ENCODE measurements around the gene GART. TPM values are rescaled to one million over a fixed set of nuclear protein-coding genes. Genes with fewer than 3 reads are reported as not detected.

The GART gene
- polyA plus RNA-seq (2013) = 60.6 TPM

- peaks cover 4 to 30% (median 15%) of the 10 kb centered on the region in 4 experiments for H3K36me3 ChIP-seq (ENCODE audit: control insufficient read depth in 4 of 4, insufficient read depth in 4 of 4, low read length in 3 of 4)
- peak within 1 kb of the TSS; percentile 93 to 100 (median 97) for H3K4me3 ChIP-seq (ENCODE audit: control insufficient read depth in 1 of 7, extremely low read depth in 1 of 7, insufficient read depth in 4 of 7, low read depth in 2 of 7, low read length in 6 of 7)
- H3K27me3 ChIP-seq (replicated peaks in 2 of 5; ENCODE audit: control insufficient read depth in 4 of 5, insufficient read depth in 5 of 5, low read length in 4 of 5) = no peaks in the 10 kb centered on the region
- CTCF ChIA-PET = no interaction called here
- POLR2A ChIA-PET = interaction anchor here (0.5 to 0.6 kb wide), 3 partner anchors 9 to 118 kb away, joined by 3 read pairs; no protein-coding TSS in a partner anchor
- WGBS (ENCODE audit: insufficient coverage) = 0% methylated on average over 37 of the region's 56 CpGs
- peak; percentile 77 to 87 (median 83) for DNase-seq
- H3K4me1 ChIP-seq (ENCODE audit: control extremely low read depth in 1 of 4, control insufficient read depth in 4 of 4, insufficient read depth in 4 of 4, low read length in 3 of 4) = peaks cover 19 to 40% (median 28%) of the 10 kb centered on the region in 4 experiments
- peak within 1 kb of the TSS; percentile 100 for H3K27ac ChIP-seq (ENCODE audit: insufficient read depth in 1 of 2, low read depth in 1 of 2, low read length in 2 of 2, poor library complexity in 1 of 2, severe bottlenecking in 2 of 2)
- H3K9me3 ChIP-seq (ENCODE audit: control extremely low read depth in 1 of 5, control insufficient read depth in 4 of 5, insufficient read depth in 2 of 5, low read depth in 1 of 5, low read length in 4 of 5) = no peaks in the 10 kb centered on the region
Measured at GRCh38 chr21:33541756-33542639, at the start of gene GART. GART (minus strand) TSS chr21:33542117; CDS start chr21:33539315, 2,802 bp downstream.

DNA sequence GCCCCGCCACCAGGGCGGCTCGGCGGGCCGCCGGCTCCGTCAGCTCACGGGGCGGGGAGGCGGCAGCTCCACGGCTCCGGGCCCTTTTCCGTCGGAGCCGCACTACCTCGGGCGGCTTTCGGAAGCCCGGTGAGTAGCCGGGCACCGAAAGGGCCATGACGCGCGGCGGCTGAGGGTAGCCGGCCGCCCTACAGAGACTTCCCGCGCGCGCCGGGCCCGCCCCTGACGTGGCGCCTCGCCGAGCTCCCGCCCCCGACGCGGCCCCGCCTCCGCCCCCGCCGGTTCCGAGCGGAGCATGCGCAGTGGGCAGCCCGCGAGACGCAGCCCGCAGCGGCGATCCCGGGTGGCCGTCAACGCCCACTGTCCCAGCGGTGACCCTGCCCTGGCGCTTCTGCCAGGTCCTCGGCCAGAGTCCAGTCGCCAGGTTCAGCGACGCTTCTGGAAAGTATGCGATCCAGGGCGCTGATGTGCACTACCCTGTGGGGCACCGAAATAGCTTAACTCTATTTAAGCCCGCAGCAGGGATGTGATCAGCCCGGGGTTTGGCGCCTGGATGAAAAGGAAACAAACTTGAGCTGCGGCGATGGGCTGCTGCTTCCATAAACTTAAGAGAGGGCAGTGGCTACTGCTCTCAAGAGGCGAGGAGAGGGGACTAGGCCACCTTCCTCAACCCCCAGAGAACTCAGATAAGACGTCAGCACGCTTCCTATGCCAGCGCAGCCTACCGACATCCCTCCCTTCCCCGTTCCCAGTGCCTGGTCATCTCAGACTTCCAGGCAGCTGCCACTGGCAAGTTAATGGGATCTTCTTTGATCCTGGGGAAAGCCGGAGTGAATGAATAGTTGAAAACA is 46.8 kb upstream of the GART start, which contains the start of gene DONSON:
Gene DONSON, minus strand, starts transcription at position 200 of the 851 bp plus-strand sequence. Its CDS starts 43 bp downstream, at position 157.
- CTCF ChIA-PET = interaction anchor here (1.0 to 2.7 kb wide), 7 partner anchors 9 to 32 kb away, joined by 3 to 16 read pairs (median 5); no protein-coding TSS in a partner anchor
- Histone ChIP-seq H3K27me3 (replicated peaks in 2 of 5; ENCODE audit: control insufficient read depth in 4 of 5, insufficient read depth in 5 of 5, low read length in 4 of 5) (no peaks in the 10 kb centered on the region), H3K4me3 (ENCODE audit: control insufficient read depth in 1 of 7, extremely low read depth in 1 of 7, insufficient read depth in 4 of 7, low read depth in 2 of 7, low read length in 6 of 7) (peak within 1 kb of the TSS; percentile 87 to 96 (median 94)), H3K27ac (ENCODE audit: insufficient read depth in 1 of 2, low read depth in 1 of 2, low read length in 2 of 2, poor library complexity in 1 of 2, severe bottlenecking in 2 of 2) (peak within 1 kb of the TSS in 1 of 2 experiments; percentile 79), H3K4me1 (ENCODE audit: control extremely low read depth in 1 of 4, control insufficient read depth in 4 of 4, insufficient read depth in 4 of 4, low read length in 3 of 4) (peaks cover 4 to 16% (median 11%) of the 10 kb centered on the region in 4 experiments), H3K9me3 (ENCODE audit: control extremely low read depth in 1 of 5, control insufficient read depth in 4 of 5, insufficient read depth in 2 of 5, low read depth in 1 of 5, low read length in 4 of 5) (no peaks in the 10 kb centered on the region), H3K36me3 (ENCODE audit: control insufficient read depth in 4 of 4, insufficient read depth in 4 of 4, low read length in 3 of 4) (peaks cover 0 to 21% (median 5%) of the 10 kb centered on the region in 4 experiments)
- POLR2A ChIA-PET = interaction anchor here (0.9 to 2.5 kb wide), 4 partner anchors 17 to 109 kb away, joined by 3 to 8 read pairs (median 3); partner anchors contain the start of genes SON and TMEM50B
- WGBS (ENCODE audit: insufficient coverage) = under 1% methylated on average over 64 of the region's 78 CpGs
- peak; percentile 61 to 80 (median 76) for DNase-seq

DNA sequence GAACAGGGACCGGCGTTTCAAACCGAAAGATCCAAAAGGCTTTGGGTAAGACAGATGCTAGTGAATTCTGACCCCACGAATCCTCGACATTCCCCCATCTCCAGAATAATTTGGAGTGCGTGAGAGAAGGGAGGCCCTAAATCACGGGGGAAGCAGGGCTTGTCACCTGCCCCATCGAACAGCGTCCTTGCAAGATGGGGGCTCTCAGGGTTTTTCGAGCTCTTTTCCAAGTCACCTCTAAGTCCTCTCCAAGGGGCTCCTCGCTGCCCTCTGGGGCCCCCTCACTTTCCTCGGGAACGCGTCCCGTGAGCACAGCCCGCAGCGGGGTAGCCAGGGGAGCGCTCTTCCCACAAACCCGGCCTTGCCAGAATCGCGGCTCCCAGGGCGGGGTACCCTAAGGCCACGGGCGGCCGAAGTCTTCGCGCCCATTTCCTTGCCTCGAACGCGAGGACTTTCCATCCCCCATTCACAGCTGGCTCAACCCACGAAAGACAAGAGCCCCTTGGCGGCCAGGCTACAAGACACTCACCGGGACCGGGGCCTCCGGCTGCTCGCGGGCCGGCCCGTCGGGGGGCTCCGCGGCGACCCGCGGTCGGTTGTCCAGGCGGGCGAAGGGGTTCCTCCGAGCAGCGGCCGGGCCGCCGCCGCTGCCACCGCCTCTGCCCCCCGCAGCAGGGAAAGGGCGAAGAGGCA is 46.0 kb upstream of the GART start:
- H3K27me3 ChIP-seq (replicated peaks in 2 of 5; ENCODE audit: control insufficient read depth in 4 of 5, insufficient read depth in 5 of 5, low read length in 4 of 5) = no peaks in the 10 kb centered on the region
- POLR2A ChIA-PET = interaction anchor here (0.9 to 2.5 kb wide), 4 partner anchors 16 to 108 kb away, joined by 3 to 8 read pairs (median 3); partner anchors contain the start of genes SON and TMEM50B
- peaks cover 4 to 16% (median 11%) of the 10 kb centered on the region in 4 experiments for H3K4me1 ChIP-seq (ENCODE audit: control extremely low read depth in 1 of 4, control insufficient read depth in 4 of 4, insufficient read depth in 4 of 4, low read length in 3 of 4)
- peaks cover 0 to 21% (median 3%) of the 10 kb centered on the region in 4 experiments for H3K36me3 ChIP-seq (ENCODE audit: control insufficient read depth in 4 of 4, insufficient read depth in 4 of 4, low read length in 3 of 4)
- CTCF ChIA-PET = interaction anchor here (1.2 to 2.0 kb wide), 4 partner anchors 12 to 31 kb away, joined by 3 to 6 read pairs (median 6); no protein-coding TSS in a partner anchor
- peak overlapping the region; percentile 87 to 96 (median 94) for H3K4me3 ChIP-seq (ENCODE audit: control insufficient read depth in 1 of 7, extremely low read depth in 1 of 7, insufficient read depth in 4 of 7, low read depth in 2 of 7, low read length in 6 of 7)
- no peaks in the 10 kb centered on the region for H3K9me3 ChIP-seq (ENCODE audit: control extremely low read depth in 1 of 5, control insufficient read depth in 4 of 5, insufficient read depth in 2 of 5, low read depth in 1 of 5, low read length in 4 of 5)
- WGBS (ENCODE audit: insufficient coverage) = 0% methylated on average over 41 of the region's 57 CpGs
- DNase-seq = peak; percentile 1 to 54 (median 44)
- peak overlapping the region in 1 of 2 experiments; percentile 79 for H3K27ac ChIP-seq (ENCODE audit: insufficient read depth in 1 of 2, low read depth in 1 of 2, low read length in 2 of 2, poor library complexity in 1 of 2, severe bottlenecking in 2 of 2)

- H3K9me3 ChIP-seq (ENCODE audit: control extremely low read depth in 1 of 5, control insufficient read depth in 4 of 5, insufficient read depth in 2 of 5, low read depth in 1 of 5, low read length in 4 of 5) = no peaks in the 10 kb centered on the region
- H3K4me3 ChIP-seq (ENCODE audit: control insufficient read depth in 1 of 7, extremely low read depth in 1 of 7, insufficient read depth in 4 of 7, low read depth in 2 of 7, low read length in 6 of 7) = peak overlapping the region in 2 of 7 experiments; percentile 6 to 89
- H3K4me1 ChIP-seq (ENCODE audit: control extremely low read depth in 1 of 4, control insufficient read depth in 4 of 4, insufficient read depth in 4 of 4, low read length in 3 of 4) = peaks cover 4 to 16% (median 11%) of the 10 kb centered on the region in 4 experiments
- DNase-seq = no peak
- no peaks in the 10 kb centered on the region for H3K27me3 ChIP-seq (replicated peaks in 2 of 5; ENCODE audit: control insufficient read depth in 4 of 5, insufficient read depth in 5 of 5, low read length in 4 of 5)
- CTCF ChIA-PET = no interaction called here
- peaks cover 0 to 28% (median 3%) of the 10 kb centered on the region in 4 experiments for H3K36me3 ChIP-seq (ENCODE audit: control insufficient read depth in 4 of 4, insufficient read depth in 4 of 4, low read length in 3 of 4)
- H3K27ac ChIP-seq (ENCODE audit: insufficient read depth in 1 of 2, low read depth in 1 of 2, low read length in 2 of 2, poor library complexity in 1 of 2, severe bottlenecking in 2 of 2) = no peak overlapping the region
- WGBS (ENCODE audit: insufficient coverage) = 95% methylated on average over 2 of the region's 6 CpGs
- POLR2A ChIA-PET = no interaction called here
Measured at GRCh38 chr21:33586927-33587326, 45.0 kb upstream of the GART start.

GRCh38 chr21:33584455-33584854 is 42.5 kb upstream of the GART start:
- peaks cover 0 to 37% (median 4%) of the 10 kb centered on the region in 4 experiments for H3K36me3 ChIP-seq (ENCODE audit: control insufficient read depth in 4 of 4, insufficient read depth in 4 of 4, low read length in 3 of 4)
- CTCF ChIA-PET = interaction anchor here (2.9 kb wide), 1 partner anchor 22 kb away, joined by 15 read pairs; no protein-coding TSS in a partner anchor
- no peaks in the 10 kb centered on the region for H3K9me3 ChIP-seq (ENCODE audit: control extremely low read depth in 1 of 5, control insufficient read depth in 4 of 5, insufficient read depth in 2 of 5, low read depth in 1 of 5, low read length in 4 of 5)
- no peak overlapping the region for H3K27ac ChIP-seq (ENCODE audit: insufficient read depth in 1 of 2, low read depth in 1 of 2, low read length in 2 of 2, poor library complexity in 1 of 2, severe bottlenecking in 2 of 2)
- WGBS (ENCODE audit: insufficient coverage) = no CpG with 5 or more reads among the region's 3 CpGs
- no peak overlapping the region for H3K4me3 ChIP-seq (ENCODE audit: control insufficient read depth in 1 of 7, extremely low read depth in 1 of 7, insufficient read depth in 4 of 7, low read depth in 2 of 7, low read length in 6 of 7)
- DNase-seq = no peak
- H3K4me1 ChIP-seq (ENCODE audit: control extremely low read depth in 1 of 4, control insufficient read depth in 4 of 4, insufficient read depth in 4 of 4, low read length in 3 of 4) = peaks cover 4 to 16% (median 11%) of the 10 kb centered on the region in 4 experiments
- no peaks in the 10 kb centered on the region for H3K27me3 ChIP-seq (replicated peaks in 2 of 5; ENCODE audit: control insufficient read depth in 4 of 5, insufficient read depth in 5 of 5, low read length in 4 of 5)
- POLR2A ChIA-PET = no interaction called here

DNA sequence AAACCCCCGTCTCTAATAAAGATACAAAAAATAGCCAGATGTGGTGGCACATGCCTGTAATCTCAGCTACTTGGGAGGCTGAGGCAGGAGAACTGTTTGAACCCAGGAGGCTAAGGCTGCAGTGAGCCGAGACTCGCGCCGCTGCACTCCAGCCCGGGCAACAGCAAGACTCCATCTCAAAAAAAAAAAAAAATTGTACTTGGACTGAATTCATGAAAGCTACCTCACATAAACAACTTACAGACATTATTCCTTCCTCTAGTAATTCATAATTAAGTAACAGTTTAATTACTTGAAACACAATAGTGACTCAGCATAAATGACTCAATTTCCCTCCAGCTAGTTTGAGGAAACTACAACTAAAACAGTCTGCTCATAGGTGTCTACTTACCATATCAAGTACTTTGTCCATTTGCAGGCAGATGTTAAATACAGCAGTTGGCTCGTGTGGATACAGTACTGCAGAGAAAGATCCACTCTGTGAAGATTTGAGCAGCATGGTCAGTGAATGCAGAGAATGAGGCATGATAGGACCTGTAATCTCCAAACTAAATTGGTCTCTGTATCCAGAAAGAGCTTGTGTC is 37.1 kb upstream of the GART start:
- peak; percentile 18 to 57 (median 48) for DNase-seq
- ChIA-PET POLR2A (no interaction called here), CTCF (interaction anchor here (0.7 to 1.0 kb wide), 2 partner anchors 10 to 16 kb away, joined by 3 read pairs; no protein-coding TSS in a partner anchor)
- Histone ChIP-seq H3K36me3 (ENCODE audit: control insufficient read depth in 4 of 4, insufficient read depth in 4 of 4, low read length in 3 of 4) (peaks cover 10 to 47% (median 24%) of the 10 kb centered on the region in 4 experiments), H3K27me3 (replicated peaks in 2 of 5; ENCODE audit: control insufficient read depth in 4 of 5, insufficient read depth in 5 of 5, low read length in 4 of 5) (no peaks in the 10 kb centered on the region), H3K27ac (ENCODE audit: insufficient read depth in 1 of 2, low read depth in 1 of 2, low read length in 2 of 2, poor library complexity in 1 of 2, severe bottlenecking in 2 of 2) (peak overlapping the region in 1 of 2 experiments; percentile 68), H3K4me1 (ENCODE audit: control extremely low read depth in 1 of 4, control insufficient read depth in 4 of 4, insufficient read depth in 4 of 4, low read length in 3 of 4) (peaks cover 0 to 5% (median 3%) of the 10 kb centered on the region in 4 experiments), H3K9me3 (ENCODE audit: control extremely low read depth in 1 of 5, control insufficient read depth in 4 of 5, insufficient read depth in 2 of 5, low read depth in 1 of 5, low read length in 4 of 5) (no peaks in the 10 kb centered on the region), H3K4me3 (ENCODE audit: control insufficient read depth in 1 of 7, extremely low read depth in 1 of 7, insufficient read depth in 4 of 7, low read depth in 2 of 7, low read length in 6 of 7) (no peak overlapping the region)
- 64% methylated on average over 2 of the region's 7 CpGs for WGBS (ENCODE audit: insufficient coverage)

All from common myeloid progenitor, CD34-positive (primary cell).